ENCODE data around the gene PDE11A. TPM values are rescaled to one million over a fixed set of nuclear protein-coding genes. Genes with fewer than 3 reads are reported as not detected.

PDE11A gene
- total RNA-seq, 8 experiments from 2014 or later: 0.31 to 6.9 (median 3.9) TPM

DNA sequence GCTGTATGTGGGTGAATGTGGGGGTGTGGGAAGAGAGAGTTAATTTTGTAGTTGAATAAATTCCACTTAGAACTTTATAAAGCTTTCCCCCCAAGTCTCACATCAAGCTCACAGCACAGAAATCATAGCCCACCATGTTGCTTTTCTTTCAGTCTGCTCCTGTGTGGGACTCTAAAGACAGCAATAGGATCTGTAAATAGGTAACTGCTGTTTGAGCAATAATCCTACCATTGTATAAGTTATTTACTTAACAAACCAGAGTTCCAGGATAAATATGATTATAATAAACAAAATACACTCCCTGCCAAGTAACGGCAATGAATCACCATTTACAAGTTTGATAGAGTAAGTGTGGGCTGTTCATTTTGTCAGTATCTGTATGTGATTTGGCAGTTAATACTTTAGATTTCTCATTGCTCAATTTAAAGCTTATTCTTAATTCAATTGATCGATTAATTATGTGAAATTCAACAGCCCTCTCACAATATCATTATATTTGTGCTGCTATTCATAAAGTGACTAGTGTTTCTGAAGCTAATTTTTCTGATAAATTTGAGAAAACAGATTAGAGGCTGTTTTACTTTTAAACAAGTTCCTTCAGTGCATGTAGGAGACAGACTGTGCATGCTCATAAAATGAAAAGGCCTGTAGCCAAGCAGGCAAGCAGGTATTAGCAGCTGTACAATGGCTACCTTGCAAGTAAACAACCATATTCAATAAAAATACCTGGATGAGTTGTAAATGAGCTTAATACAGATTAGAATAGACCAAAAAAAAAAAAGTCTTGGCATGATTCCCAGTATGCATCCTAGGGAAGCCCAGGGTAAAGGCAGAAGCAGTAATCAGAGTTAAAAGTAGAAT is 142.7 kb downstream of the PDE11A start:
- peak in 2 of 8 experiments; percentile 23 to 38 for ATAC-seq (replicated peaks in 6 of 8)
- 0 to 81% (median 57%) methylated on average over 1 to 2 of the region's 2 CpGs; no CpG with 5 or more reads in 2 of the 10 experiments for WGBS, 10 experiments
- Histone ChIP-seq H3K27ac (no peak overlapping the region), H3K4me3 (no peak overlapping the region), H3K4me1 (replicated peaks in 1 of 2) (no peaks in the 10 kb centered on the region)
- in situ Hi-C loops (cut with MboI; ENCODE audit: low pct_unique_long_range_greater_than_20kb in 2 of 9, low sequenced_read_pairs in 9 of 9, unreplicated experiment in 9 of 9): no loop called here

DNA sequence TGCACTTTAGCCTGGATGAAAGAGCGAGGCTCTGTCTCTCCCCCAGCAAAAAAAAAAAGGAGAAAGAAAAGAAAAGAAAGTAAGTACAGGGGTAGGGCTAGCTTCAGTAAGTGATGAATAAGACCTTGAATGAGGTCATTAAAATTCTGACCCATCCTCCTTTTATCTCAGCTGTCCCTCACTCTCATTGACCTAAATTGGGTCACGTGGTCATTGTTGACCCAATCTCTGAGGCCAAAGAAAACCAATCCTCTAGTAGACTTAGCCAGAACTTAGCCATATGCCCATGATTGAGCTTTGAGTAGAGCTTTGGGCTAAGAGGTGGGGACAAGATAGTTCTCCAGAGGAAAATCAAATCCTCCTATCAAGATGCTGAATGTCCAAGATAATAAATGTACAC is 149.3 kb downstream of the PDE11A start:
- H3K4me3 ChIP-seq: no peak overlapping the region
- in situ Hi-C loops (cut with MboI; ENCODE audit: low pct_unique_long_range_greater_than_20kb in 2 of 9, low sequenced_read_pairs in 9 of 9, unreplicated experiment in 9 of 9): no loop called here
- WGBS, 10 experiments: 14 to 100% (median 70%) methylated on average over 1 to 2 of the region's 2 CpGs; no CpG with 5 or more reads in 2 of the 10 experiments
- no peak overlapping the region for H3K27ac ChIP-seq
- no peak for ATAC-seq (replicated peaks in 6 of 8)
- H3K4me1 ChIP-seq (replicated peaks in 1 of 2): no peaks in the 10 kb centered on the region

DNA sequence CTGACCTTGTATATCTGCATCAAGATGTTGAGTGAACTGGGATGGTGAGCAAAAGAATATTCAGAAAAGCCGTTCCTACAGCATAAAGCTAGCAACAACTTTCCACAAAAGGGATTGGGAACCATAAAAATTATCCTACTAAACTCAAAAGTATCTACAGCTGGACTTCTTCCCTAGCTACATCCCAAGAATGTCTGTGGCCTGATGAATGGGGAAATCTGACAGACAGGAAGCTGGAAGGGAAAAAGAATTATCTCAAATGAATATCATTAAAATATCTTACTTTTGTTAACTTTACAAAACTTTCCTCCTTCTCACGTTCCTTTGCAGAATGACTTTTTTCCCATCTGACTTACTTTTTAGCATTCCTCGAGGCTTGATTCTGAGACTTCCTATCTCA is 150.9 kb downstream of the PDE11A start:
- in situ Hi-C loops (cut with MboI; ENCODE audit: low pct_unique_long_range_greater_than_20kb in 2 of 9, low sequenced_read_pairs in 9 of 9, unreplicated experiment in 9 of 9): no loop called here
- no peak for ATAC-seq (replicated peaks in 6 of 8)
- Histone ChIP-seq H3K27ac (no peak overlapping the region), H3K4me3 (no peak overlapping the region), H3K4me1 (replicated peaks in 1 of 2) (no peaks in the 10 kb centered on the region)
- WGBS, 10 experiments: 4 to 91% (median 77%) methylated on average over 1 to 3 of the region's 3 CpGs

DNA sequence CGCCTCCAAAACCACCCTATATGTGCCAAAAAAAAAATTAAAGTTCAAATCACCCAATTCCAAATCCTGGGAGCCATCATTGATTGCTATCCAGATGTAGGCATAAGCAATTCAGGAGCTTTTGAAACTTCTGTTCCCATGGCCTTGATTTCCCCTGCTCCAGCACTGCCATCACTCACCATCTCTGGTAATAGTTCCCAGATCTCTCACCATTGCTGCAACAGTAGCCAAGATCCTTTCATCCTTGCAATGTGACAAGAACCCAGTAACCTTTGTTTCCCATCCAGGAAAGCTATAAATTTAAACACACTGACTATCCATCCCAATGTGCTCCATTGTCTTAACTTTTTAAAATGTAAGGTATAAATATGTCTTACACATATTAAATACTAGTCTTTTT is 155.4 kb downstream of the PDE11A start:
- no peaks in the 10 kb centered on the region for H3K4me1 ChIP-seq (replicated peaks in 1 of 2)
- no peak for ATAC-seq (replicated peaks in 6 of 8)
- no peak overlapping the region for H3K27ac ChIP-seq
- no peak overlapping the region for H3K4me3 ChIP-seq
- in situ Hi-C loops (cut with MboI; ENCODE audit: low pct_unique_long_range_greater_than_20kb in 2 of 9, low sequenced_read_pairs in 9 of 9, unreplicated experiment in 9 of 9): no loop called here
- 100% methylated on average over 1 of the region's 1 CpG; no CpG with 5 or more reads in 9 of the 10 experiments for WGBS, 10 experiments

DNA sequence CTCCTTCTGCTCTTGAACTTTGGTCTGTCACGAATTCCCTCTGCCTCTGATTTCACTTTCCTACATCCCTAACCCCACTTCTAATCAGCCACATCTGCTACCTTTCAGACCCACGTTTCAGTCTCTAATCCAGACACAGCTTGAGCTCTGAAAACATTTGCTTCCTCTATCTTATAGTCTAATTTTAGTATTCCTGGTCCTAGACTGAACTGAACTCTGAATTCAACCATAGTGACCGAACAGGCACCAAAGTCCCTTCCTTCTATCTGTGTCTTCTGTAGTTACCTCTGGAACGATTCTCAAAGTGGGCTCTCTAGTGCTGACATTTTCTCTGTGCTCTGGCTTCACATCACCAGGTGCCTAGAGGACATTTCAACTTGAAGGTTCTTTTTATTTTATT is 156.2 kb downstream of the PDE11A start:
- 29 to 100% (median 68%) methylated on average over 2 to 4 of the region's 4 CpGs; no CpG with 5 or more reads in 1 of the 10 experiments for WGBS, 10 experiments
- ATAC-seq (replicated peaks in 6 of 8): no peak
- Histone ChIP-seq H3K27ac (no peak overlapping the region), H3K4me3 (no peak overlapping the region), H3K4me1 (replicated peaks in 1 of 2) (no peaks in the 10 kb centered on the region)
- in situ Hi-C loops (cut with MboI; ENCODE audit: low pct_unique_long_range_greater_than_20kb in 2 of 9, low sequenced_read_pairs in 9 of 9, unreplicated experiment in 9 of 9): no loop called here

DNA sequence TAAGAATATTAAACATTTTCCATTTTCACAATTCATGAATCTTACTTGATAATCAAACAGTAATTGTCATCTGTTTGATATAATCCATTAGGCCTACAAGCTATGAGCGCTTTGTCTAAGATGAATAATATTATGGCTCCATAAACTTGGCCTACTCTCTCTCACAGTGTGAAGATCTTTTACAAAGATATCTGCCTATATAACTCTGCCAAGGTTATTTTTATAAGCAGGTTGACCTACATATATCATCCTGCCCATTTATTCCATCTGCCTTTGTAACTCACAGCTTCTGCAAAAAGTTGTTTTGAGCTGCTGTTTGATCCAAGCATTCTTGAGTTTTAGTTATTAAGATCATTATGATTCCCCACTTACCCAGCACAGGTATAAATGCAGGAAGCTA is 158.3 kb downstream of the PDE11A start:
- peaks cover 0 to 10% of the 10 kb centered on the region in 2 donors for H3K4me1 ChIP-seq (replicated peaks in 1 of 2)
- 50 to 100% (median 88%) methylated on average over 1 of the region's 1 CpG; no CpG with 5 or more reads in 1 of the 10 experiments for WGBS, 10 experiments
- ATAC-seq (replicated peaks in 6 of 8): no peak
- in situ Hi-C loops (cut with MboI; ENCODE audit: low pct_unique_long_range_greater_than_20kb in 2 of 9, low sequenced_read_pairs in 9 of 9, unreplicated experiment in 9 of 9): no loop called here
- no peak overlapping the region for H3K27ac ChIP-seq
- H3K4me3 ChIP-seq: no peak overlapping the region

DNA sequence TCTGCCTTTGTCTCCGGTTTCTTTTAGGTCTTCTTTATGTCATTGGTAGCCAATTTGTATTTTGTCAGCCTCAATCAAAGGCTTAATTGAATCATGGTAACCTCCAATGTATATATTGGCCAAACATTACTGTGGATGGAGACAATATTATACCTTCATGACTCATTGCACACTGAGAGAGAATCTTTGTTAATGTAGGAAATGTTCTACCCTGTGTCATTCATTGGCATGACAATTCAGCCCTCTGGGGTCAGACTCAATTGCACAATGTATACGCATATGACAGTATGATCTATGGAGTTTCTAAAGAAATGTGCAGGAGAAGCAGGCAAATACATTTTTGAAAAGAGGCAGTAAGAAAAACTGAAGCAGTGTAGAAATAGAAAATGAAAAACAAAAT is 162.6 kb downstream of the PDE11A start:
- 21 to 100% (median 60%) methylated on average over 1 to 2 of the region's 2 CpGs; no CpG with 5 or more reads in 2 of the 10 experiments for WGBS, 10 experiments
- in situ Hi-C loops (cut with MboI; ENCODE audit: low pct_unique_long_range_greater_than_20kb in 2 of 9, low sequenced_read_pairs in 9 of 9, unreplicated experiment in 9 of 9): no loop called here
- Histone ChIP-seq H3K4me3 (no peak overlapping the region), H3K27ac (no peak overlapping the region), H3K4me1 (replicated peaks in 1 of 2) (peaks cover 0 to 10% of the 10 kb centered on the region in 2 donors)
- peak in 7 of 8 experiments; percentile 24 to 70 (median 42) for ATAC-seq (replicated peaks in 6 of 8)

DNA sequence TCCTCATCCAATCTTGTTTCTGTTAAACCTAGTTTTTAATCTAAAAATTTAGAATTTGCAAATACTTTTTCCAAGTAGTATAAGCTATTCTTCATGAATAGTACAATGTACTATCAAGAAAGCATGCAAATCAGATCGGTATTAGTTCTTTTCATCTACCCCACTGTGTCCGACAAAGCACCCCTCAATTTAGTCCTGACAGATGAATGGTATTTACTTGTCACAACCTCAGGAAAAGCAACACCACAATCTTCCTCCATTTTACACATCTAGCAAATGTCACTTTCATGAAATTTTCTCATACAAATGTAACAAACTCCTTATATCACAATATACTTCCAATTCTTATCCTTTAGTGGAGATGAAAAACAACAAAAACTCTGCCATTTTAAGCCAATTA is 163.8 kb downstream of the PDE11A start:
- no peak overlapping the region for H3K27ac ChIP-seq
- no peak for ATAC-seq (replicated peaks in 6 of 8)
- WGBS, 10 experiments: 36 to 100% (median 88%) methylated on average over 1 to 2 of the region's 2 CpGs
- no peak overlapping the region for H3K4me3 ChIP-seq
- H3K4me1 ChIP-seq (replicated peaks in 1 of 2): peaks cover 0 to 10% of the 10 kb centered on the region in 2 donors
- in situ Hi-C loops (cut with MboI; ENCODE audit: low pct_unique_long_range_greater_than_20kb in 2 of 9, low sequenced_read_pairs in 9 of 9, unreplicated experiment in 9 of 9): no loop called here

DNA sequence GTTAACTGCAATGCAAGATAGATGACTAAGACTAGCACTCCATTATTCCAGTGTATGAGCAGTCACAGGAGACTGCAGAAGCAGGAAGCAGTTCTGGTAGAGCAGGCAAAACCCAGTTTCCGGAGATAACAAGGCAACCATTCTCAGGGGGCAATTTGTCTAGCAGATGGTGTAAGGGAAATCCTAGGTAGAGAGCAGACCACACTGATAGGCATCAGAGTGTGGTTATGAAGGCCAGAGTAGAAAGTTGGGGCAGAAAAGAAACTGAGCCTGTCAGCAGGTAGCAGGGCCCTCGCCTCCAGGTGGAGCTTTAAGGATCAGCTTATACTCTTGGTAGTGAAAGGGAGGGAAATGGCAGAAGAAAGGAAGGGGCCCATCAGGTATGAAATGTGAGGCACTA is 164.4 kb downstream of the PDE11A start:
- Histone ChIP-seq H3K4me1 (replicated peaks in 1 of 2) (peaks cover 0 to 10% of the 10 kb centered on the region in 2 donors), H3K27ac (no peak overlapping the region), H3K4me3 (no peak overlapping the region)
- 50 to 100% (median 80%) methylated on average over 1 to 2 of the region's 2 CpGs; no CpG with 5 or more reads in 5 of the 10 experiments for WGBS, 10 experiments
- in situ Hi-C loops (cut with MboI; ENCODE audit: low pct_unique_long_range_greater_than_20kb in 2 of 9, low sequenced_read_pairs in 9 of 9, unreplicated experiment in 9 of 9): no loop called here
- ATAC-seq (replicated peaks in 6 of 8): no peak

DNA sequence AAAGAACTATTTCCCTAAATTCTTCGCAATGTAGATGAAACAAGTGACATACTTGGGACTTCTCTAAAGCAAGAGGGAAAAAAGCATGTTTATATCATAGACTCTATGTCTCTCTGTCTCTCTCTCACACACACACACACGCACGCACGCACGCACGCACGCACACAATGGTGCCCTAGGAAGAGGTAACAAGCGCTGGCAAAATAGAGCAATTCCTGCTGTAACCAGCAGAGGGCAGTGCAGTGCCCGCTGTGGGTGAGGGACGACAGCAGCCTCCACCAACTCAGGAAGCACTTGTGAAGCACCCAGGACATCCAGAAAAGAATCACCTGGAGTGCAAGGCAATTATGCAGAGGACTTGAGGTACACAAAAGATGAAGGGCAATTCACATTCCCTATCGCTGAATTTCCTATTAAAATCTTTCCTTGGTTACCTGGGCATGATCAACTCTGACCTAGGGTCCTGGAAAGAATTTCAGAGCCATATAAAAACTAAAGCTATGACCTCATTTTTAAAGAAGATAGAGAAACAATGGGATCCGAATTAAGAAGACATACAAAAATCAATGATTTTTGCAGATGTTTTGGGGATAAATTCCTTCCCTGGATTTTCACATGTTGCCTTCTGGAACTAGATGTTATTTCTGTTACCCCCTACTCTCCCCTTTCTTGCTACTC is 166.4 kb downstream of the PDE11A start:
- peak in 5 of 8 experiments; percentile 66 to 99 (median 87) for ATAC-seq (replicated peaks in 6 of 8)
- H3K4me1 ChIP-seq (replicated peaks in 1 of 2): peaks cover 4 to 10% of the 10 kb centered on the region in 2 donors
- no peak overlapping the region for H3K4me3 ChIP-seq
- H3K27ac ChIP-seq: no peak overlapping the region
- 18 to 55% (median 35%) methylated on average over 1 to 12 of the region's 12 CpGs; no CpG with 5 or more reads in 1 of the 10 experiments for WGBS, 10 experiments
- in situ Hi-C loops (cut with MboI; ENCODE audit: low pct_unique_long_range_greater_than_20kb in 2 of 9, low sequenced_read_pairs in 9 of 9, unreplicated experiment in 9 of 9): no loop called here

DNA sequence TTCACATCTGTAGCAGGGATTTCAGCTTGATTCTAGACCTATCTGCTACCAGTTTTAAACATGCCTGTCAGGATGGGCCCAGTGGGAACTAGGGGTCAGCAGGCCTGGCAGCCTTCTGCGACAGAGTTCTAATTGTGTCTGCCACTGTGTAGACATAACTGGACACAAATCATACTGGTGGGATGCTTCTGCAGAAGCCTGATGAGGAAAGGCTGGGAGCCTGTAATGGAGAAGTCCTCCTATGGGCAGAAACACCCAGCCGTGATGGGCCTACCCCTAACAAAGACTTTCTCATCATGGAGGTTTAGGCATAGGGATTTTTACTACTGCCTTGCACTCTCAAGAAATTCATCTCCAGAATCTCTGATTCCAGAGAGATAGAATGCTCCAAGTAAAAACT is 166.9 kb downstream of the PDE11A start:
- in situ Hi-C loops (cut with MboI; ENCODE audit: low pct_unique_long_range_greater_than_20kb in 2 of 9, low sequenced_read_pairs in 9 of 9, unreplicated experiment in 9 of 9): no loop called here
- peaks cover 4 to 10% of the 10 kb centered on the region in 2 donors for H3K4me1 ChIP-seq (replicated peaks in 1 of 2)
- 50 to 100% (median 83%) methylated on average over 1 to 2 of the region's 2 CpGs; no CpG with 5 or more reads in 4 of the 10 experiments for WGBS, 10 experiments
- H3K27ac ChIP-seq: no peak overlapping the region
- no peak overlapping the region for H3K4me3 ChIP-seq
- ATAC-seq (replicated peaks in 6 of 8): peak in 1 of 8 experiments; percentile 17

DNA sequence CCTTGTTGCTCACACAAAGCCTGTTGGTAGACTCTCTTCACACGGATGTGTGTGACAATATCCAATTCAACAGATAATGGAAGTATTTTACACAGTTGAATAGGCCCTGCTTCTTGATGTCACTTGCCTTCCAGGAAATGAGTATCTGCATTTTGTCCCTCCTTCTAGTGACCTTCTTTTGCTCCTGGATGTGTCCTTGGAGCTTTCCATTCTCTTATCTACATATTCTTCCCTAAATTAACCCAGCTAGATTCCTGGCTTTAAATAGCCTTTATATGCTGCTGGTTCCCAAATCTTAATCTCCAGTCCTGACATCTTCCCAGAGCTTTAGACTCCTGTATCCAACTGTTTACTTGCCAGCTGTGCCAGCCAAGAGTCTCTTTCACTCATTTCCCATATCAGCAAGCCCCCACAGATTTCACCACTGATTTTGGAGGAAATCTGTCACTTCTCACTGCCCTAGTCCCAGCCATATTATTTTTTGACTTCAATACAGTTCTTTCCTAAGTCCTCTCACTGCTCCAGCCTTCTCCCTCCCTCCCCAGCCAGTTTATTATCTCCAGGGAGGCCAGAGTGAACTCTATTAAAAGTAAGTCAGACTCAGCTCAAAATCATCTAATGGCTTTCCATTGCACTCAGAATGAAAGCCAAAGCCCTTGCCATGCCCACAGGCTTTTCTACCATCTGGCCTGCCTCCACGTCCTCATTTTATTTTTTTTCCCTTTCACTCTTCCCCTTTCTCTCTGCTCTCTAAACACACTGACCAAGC is 170.0 kb downstream of the PDE11A start:
- peak in 4 of 8 experiments; percentile 20 to 56 (median 37) for ATAC-seq (replicated peaks in 6 of 8)

DNA sequence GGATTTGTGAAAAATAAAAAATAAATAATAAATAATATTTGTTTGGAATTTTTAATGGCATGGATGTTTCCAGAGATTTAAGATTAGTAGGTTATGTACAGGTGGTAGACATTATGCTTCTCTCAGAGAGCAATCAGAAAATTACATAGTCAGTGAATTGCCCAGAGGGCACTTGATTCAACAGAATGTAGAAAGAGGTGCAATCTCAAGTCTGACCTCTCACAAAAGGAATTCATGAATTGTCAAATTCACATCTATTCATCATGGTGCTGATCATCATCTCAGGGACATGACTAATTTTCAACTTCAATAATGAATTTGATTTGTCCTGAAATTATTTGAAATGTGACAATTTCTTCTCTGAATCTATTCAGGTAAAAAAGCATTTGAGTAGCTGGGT is 172.5 kb downstream of the PDE11A start:
- Histone ChIP-seq H3K4me1 (replicated peaks in 1 of 2) (peaks cover 0 to 4% of the 10 kb centered on the region in 2 donors), H3K4me3 (no peak overlapping the region), H3K27ac (no peak overlapping the region)
- ATAC-seq (replicated peaks in 6 of 8): peak in 3 of 8 experiments; percentile 73 to 94 (median 87)
- in situ Hi-C loops (cut with MboI; ENCODE audit: low pct_unique_long_range_greater_than_20kb in 2 of 9, low sequenced_read_pairs in 9 of 9, unreplicated experiment in 9 of 9): no loop called here

More for the DNA sequence above, 170.0 kb downstream of the PDE11A start:
- H3K4me1 ChIP-seq (replicated peaks in 1 of 2): peaks cover 0 to 4% of the 10 kb centered on the region in 2 donors
- no peak overlapping the region for H3K27ac ChIP-seq
- WGBS, 10 experiments: 0 to 80% (median 42%) methylated on average over 1 to 2 of the region's 2 CpGs
- in situ Hi-C loops (cut with MboI; ENCODE audit: low pct_unique_long_range_greater_than_20kb in 2 of 9, low sequenced_read_pairs in 9 of 9, unreplicated experiment in 9 of 9): no loop called here
- no peak overlapping the region for H3K4me3 ChIP-seq

All from motor neuron (in vitro differentiated cells).